ENCODE data around the gene SLC34A2.

DNA sequence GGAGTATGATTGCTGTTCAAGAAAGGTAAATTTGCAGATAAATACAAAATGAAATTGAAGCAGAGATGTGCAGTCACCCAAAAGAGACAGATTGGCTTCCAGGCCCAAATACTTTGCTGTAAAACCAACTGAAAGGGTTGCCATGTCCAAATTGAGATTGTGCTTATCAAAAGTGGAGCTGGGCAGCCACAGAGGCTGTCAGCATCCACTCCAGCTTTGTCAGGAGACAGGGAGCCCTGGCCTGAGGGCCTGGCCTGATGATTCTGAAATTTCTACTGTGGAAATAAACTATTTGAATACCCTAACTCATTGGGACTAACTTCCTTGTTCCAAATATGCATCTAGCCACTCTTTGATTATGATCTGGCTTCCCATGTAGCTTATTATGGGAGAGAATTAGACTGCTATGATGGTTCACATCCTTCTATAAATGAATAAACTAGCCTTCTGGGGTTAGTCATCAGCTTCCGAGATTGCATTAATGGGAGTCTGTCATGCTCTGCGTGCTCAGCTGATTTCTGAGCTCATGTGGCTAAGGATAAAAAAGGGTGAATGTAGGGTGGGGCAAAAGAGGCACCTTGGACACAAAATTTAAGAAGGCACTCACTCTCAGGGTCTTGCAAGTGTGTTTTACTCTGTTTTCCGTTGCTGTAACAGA, 48.2 kb downstream of the SLC34A2 start:
- TF ChIP-seq SIN3A (IDR thresholded peaks at IDR 0.05; ENCODE audit: borderline replicate concordance, insufficient read depth, low read depth, low read length) (no peak), POLR2AphosphoS5 (IDR thresholded peaks at IDR 0.05; ENCODE audit: low read depth, low read length) (no peak), TCF7L2 (IDR thresholded peaks at IDR 0.05; ENCODE audit: low read depth, low read length) (no peak)
- TF ChIP-seq, protein P1, sequence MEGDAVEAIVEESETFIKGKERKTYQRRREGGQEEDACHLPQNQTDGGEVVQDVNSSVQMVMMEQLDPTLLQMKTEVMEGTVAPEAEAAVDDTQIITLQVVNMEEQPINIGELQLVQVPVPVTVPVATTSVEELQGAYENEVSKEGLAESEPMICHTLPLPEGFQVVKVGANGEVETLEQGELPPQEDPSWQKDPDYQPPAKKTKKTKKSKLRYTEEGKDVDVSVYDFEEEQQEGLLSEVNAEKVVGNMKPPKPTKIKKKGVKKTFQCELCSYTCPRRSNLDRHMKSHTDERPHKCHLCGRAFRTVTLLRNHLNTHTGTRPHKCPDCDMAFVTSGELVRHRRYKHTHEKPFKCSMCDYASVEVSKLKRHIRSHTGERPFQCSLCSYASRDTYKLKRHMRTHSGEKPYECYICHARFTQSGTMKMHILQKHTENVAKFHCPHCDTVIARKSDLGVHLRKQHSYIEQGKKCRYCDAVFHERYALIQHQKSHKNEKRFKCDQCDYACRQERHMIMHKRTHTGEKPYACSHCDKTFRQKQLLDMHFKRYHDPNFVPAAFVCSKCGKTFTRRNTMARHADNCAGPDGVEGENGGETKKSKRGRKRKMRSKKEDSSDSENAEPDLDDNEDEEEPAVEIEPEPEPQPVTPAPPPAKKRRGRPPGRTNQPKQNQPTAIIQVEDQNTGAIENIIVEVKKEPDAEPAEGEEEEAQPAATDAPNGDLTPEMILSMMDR (IDR thresholded peaks at IDR 0.05): no peak
- TF ChIP-seq, protein P2, sequence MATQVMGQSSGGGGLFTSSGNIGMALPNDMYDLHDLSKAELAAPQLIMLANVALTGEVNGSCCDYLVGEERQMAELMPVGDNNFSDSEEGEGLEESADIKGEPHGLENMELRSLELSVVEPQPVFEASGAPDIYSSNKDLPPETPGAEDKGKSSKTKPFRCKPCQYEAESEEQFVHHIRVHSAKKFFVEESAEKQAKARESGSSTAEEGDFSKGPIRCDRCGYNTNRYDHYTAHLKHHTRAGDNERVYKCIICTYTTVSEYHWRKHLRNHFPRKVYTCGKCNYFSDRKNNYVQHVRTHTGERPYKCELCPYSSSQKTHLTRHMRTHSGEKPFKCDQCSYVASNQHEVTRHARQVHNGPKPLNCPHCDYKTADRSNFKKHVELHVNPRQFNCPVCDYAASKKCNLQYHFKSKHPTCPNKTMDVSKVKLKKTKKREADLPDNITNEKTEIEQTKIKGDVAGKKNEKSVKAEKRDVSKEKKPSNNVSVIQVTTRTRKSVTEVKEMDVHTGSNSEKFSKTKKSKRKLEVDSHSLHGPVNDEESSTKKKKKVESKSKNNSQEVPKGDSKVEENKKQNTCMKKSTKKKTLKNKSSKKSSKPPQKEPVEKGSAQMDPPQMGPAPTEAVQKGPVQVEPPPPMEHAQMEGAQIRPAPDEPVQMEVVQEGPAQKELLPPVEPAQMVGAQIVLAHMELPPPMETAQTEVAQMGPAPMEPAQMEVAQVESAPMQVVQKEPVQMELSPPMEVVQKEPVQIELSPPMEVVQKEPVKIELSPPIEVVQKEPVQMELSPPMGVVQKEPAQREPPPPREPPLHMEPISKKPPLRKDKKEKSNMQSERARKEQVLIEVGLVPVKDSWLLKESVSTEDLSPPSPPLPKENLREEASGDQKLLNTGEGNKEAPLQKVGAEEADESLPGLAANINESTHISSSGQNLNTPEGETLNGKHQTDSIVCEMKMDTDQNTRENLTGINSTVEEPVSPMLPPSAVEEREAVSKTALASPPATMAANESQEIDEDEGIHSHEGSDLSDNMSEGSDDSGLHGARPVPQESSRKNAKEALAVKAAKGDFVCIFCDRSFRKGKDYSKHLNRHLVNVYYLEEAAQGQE (IDR thresholded peaks at IDR 0.05; ENCODE audit: insufficient read depth in 1 of 2, low read depth in 2 of 2, low read length in 1 of 2): no peak

Measured in Panc1 (cell line).